Measurements from ENCODE around the gene IQUB.

The IQUB gene

DNA sequence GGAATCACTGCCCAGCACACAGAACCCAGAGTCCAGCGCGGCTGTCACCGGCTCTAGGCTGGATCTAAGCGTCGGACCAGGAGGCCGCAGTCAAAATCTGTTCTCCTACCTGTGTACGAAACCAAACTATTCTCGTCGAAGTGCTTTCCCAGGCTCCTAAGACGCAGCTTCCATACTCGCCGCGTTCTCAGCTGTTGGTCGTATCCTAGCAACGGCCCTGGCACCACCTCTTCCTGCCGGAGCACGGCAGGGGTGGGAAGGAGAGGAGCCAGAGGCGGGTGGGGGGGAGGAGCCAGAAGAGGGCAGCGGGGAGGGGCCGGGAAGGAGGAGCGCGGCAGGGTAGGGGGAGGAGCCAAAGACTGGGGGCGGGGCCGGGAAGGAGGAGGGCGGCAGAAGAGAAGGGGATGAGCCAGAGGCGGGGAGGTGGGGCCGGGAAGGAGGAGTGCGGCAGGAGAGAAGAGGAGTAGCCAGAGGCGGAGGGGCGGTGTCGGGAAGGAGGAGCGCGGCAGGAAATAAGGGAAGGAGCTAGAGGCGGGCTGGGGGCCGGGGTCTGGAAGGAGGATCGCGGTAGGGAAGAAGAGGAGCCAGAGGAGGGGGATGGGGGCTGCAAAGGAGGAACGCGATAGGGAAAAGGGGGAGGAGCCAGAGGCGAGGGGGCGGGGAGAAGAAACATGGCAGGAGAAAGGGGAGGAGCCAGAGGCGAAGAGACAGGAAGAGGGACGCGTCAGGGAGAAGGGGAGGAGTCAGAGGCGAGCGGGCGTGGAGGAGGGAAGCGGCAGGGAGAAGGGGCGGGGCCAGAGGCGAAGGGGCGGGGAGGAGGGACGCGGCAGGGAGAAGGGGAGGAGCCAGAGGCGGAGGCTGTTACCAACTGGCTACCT lies at the start of gene IQUB:
Gene IQUB (minus strand): TSS at position 213 of the 878 bp plus-strand sequence. CDS start 22,255 bp downstream, outside the sequence.
- no peak for TF ChIP-seq CTCF (conservative IDR thresholded peaks at IDR 0.05; ENCODE audit: low read depth)
- peak; percentile 98 for DNase-seq (ENCODE audit: low spot score)
- ChIA-PET POLR2A (ENCODE audit: low non-redundant PET) (interaction anchor here (0.6 kb wide), 1 partner anchor 885 kb away, joined by 3 read pairs; no protein-coding TSS in a partner anchor), CTCF (interaction anchor here (0.5 to 1.0 kb wide), 3 partner anchors 40 to 471 kb away, joined by 3 to 8 read pairs (median 4); no protein-coding TSS in a partner anchor)
- H3K27ac ChIP-seq: peak within 1 kb of the TSS; percentile 81

GRCh38 chr7:123583821-123584220 lies 49.4 kb upstream of the IQUB start:
- TF ChIP-seq CTCF (conservative IDR thresholded peaks at IDR 0.05; ENCODE audit: low read depth): no peak

DNA sequence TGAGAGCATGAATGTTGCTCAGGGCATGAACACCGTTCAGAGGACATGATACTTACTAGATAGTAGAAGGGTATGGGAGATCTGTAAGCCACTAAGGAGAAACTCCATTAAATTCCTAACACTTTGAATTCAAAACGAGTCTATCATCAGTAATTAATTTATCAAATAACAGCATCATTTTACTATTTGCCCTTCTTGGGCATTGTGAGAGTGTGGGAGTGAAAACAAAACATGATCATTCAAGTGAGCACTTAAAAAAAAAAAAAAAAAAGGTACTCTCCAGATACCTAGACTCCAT lies 46.7 kb upstream of the IQUB start:
- CTCF ChIA-PET: interaction anchor here (0.6 to 1.0 kb wide), 5 partner anchors 19 to 291 kb away, joined by 3 to 4 read pairs (median 3); no protein-coding TSS in a partner anchor
- TF ChIP-seq CTCF (conservative IDR thresholded peaks at IDR 0.05; ENCODE audit: low read depth): peak; percentile 60
- H3K27ac ChIP-seq: no peak overlapping the region
- POLR2A ChIA-PET (ENCODE audit: low non-redundant PET): no interaction called here
- no peak for DNase-seq (ENCODE audit: low spot score)

More at GRCh38 chr7:123583821-123584220, 49.4 kb upstream of the IQUB start:
- no peak for DNase-seq (ENCODE audit: low spot score)
- no peak overlapping the region for H3K27ac ChIP-seq
- ChIA-PET POLR2A (ENCODE audit: low non-redundant PET) (no interaction called here), CTCF (interaction anchor here (0.5 kb wide), 1 partner anchor 11 kb away, joined by 4 read pairs; no protein-coding TSS in a partner anchor)

- POLR2A ChIA-PET (ENCODE audit: low non-redundant PET): no interaction called here
Observed at GRCh38 chr7:123580406-123581161, 46.2 kb upstream of the IQUB start.

DNA sequence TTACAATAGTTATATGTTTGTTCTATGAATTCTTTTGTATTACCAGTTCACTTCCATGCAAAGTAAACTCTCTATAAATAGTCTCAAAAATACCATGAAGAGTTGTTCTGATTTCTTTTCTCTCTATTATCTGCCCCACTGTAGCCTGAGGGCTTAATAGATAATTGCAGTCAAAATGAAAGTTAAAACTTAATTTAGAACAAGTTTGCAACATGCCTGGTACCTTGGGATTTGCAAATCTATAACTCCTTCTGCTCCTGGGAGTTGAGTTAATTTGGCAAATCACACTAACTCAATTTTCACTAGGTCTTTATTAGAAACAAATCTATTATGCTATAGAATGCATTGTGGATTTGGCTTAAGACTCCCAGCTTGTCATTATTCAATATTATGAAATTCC lies 45.0 kb upstream of the IQUB start:
- no peak for TF ChIP-seq CTCF (conservative IDR thresholded peaks at IDR 0.05; ENCODE audit: low read depth)
- CTCF ChIA-PET: no interaction called here
- no peak overlapping the region for H3K27ac ChIP-seq
- DNase-seq (ENCODE audit: low spot score): no peak
- POLR2A ChIA-PET (ENCODE audit: low non-redundant PET): no interaction called here

More at GRCh38 chr7:123580406-123581161, 46.2 kb upstream of the IQUB start:
- no peak overlapping the region for H3K27ac ChIP-seq
- peak; percentile 91 for TF ChIP-seq CTCF (conservative IDR thresholded peaks at IDR 0.05; ENCODE audit: low read depth)
- peak; percentile 38 for DNase-seq (ENCODE audit: low spot score)
- CTCF ChIA-PET: interaction anchor here (0.6 to 1.0 kb wide), 7 partner anchors 18 to 291 kb away, joined by 3 to 4 read pairs (median 3); no protein-coding TSS in a partner anchor

DNA sequence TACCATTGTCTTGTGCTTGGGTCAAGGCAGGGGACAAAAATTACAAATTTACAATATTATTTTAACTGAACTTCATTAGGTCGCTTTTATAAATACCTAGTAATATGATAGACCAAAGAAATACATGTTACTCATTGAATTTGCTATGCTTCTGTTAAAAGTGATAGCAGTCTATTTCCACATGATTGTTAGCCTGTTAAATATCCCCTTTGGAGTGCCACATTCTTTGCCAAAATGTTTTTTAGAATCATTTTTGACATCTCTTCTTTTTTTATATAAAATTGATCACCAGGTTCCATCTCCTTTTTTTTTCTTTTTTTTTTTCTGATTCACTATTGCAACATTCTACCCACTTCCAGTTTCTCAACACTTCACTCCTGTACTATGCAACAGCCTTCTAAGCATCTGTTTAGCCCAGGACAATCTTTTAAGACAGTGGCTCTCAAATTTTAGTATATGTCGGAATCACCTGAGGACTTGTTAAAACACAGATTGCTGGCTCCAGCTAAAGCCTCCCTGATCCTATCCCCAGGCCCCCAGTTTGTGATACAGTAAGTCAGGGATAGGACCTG lies 39.6 kb upstream of the IQUB start:
- no peak for TF ChIP-seq CTCF (conservative IDR thresholded peaks at IDR 0.05; ENCODE audit: low read depth)
- CTCF ChIA-PET: no interaction called here
- no peak for DNase-seq (ENCODE audit: low spot score)
- POLR2A ChIA-PET (ENCODE audit: low non-redundant PET): no interaction called here
- no peak overlapping the region for H3K27ac ChIP-seq

All from RWPE1 (cell line).